ENCODE data around the gene PRDM16.

- TF ChIP-seq CTCF (IDR thresholded peaks at IDR 0.05; ENCODE audit: low read length) (no peak), EZH2 (optimal IDR thresholded peaks at IDR 0.05; ENCODE audit: low read depth, low read length) (no peak)
These were observed 403.9 kb downstream of the PRDM16 start for GRCh38 chr1:3472906-3473305.
